ENCODE measurements around the gene NPTXR.

DNA sequence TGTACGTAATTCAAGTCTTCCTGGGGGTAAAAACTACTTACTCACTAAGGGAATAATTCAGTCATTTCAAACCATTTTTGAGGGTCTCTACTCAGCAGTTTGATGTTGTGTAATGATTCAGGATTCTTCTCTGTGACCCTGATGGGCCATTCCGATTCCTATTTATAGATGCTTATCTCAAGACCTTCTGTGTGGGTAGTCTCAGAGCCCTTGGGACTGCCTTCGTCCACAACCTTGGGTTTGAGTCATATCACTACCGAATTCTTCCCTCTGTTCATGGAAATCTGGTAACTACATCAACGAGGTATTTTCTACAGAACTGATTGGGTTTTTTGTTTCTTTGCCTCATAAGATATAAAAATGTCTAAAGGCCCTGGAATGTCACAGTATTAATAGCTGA is 42.5 kb upstream of the NPTXR start:
- TF ChIP-seq CTCF (IDR thresholded peaks at IDR 0.05) (no peak), RCOR1 (IDR thresholded peaks at IDR 0.05; ENCODE audit: low read length) (no peak), POLR2AphosphoS5 (IDR thresholded peaks at IDR 0.05; ENCODE audit: low read depth, low read length) (no peak), FOSL2 (IDR thresholded peaks at IDR 0.05; ENCODE audit: borderline replicate concordance, low read depth) (no peak), EP300 (IDR thresholded peaks at IDR 0.05; ENCODE audit: borderline replicate concordance in 1 of 2, low read depth in 1 of 2, low read length in 1 of 2) (no peak)
- TF ChIP-seq, protein P1, sequence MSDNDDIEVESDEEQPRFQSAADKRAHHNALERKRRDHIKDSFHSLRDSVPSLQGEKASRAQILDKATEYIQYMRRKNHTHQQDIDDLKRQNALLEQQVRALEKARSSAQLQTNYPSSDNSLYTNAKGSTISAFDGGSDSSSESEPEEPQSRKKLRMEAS (IDR thresholded peaks at IDR 0.05; ENCODE audit: low read depth), result no peak

Data from SK-N-SH (cell line).